Adrenal gland (tissue), 5 donors: Measurements from ENCODE around the gene HMOX2.

ENCODE experiments used
- CTCF ChIP-seq, 6 experiments: fragments of 450-650 bp in 4 of 6; fragments of 200-600 bp in 2 of 6; sonication (generic) in 1 of 6; IDR thresholded peaks; 1 replicate in 5 of 6; 2 replicates in 1 of 6; pipeline versions ENCODE4 v1.5.1 to v1.8.0; 2016 to 2021; ENCODE audit warnings: antibody characterized with exemption in 6 of 6, mild to moderate bottlenecking in 2 of 6, moderate library complexity in 1 of 6
- POLR2A ChIP-seq, 2 donors: fragments of 450-650 bp; IDR thresholded peaks; one replicate each; pipeline ENCODE4 v1.6.1; 2017; ENCODE audit warnings: antibody characterized with exemption in 2 of 2, mild to moderate bottlenecking in 2 of 2, moderate library complexity in 1 of 2
- donor health status: DM: no; HTN: no; CAD: no.

- TF ChIP-seq CTCF (IDR thresholded peaks at IDR 0.05) (no peak), POLR2A (IDR thresholded peaks at IDR 0.05) (no peak)
Measured at GRCh38 chr16:4487955-4488498, 11.8 kb downstream of the HMOX2 start.
